Neural cell (in vitro differentiated cells): ENCODE data around the gene FCGR2B. TPM values are rescaled to one million over a fixed set of nuclear protein-coding genes. Genes with fewer than 3 reads are reported as not detected.
"Not testable (repeated sequence)": the region's sequence is repeated elsewhere in the genome, so short reads cannot be mapped to it uniquely, and the experiment has no call there.

ENCODE experiments used
- H2AFZ ChIP-seq: fragments of 200-600, 300-800 bp; sonication (generic), shearing (Covaris generic); 2 replicates; pipeline ENCODE4 v1.6.0; 2014; ENCODE audit warnings: low read depth, mild to moderate bottlenecking, antibody characterized with exemption, low read length, moderate library complexity
- H3F3A ChIP-seq: fragments of 200-600 bp; shearing (Covaris generic); 2 replicates; pipeline ENCODE4 v1.6.1; 2016; ENCODE audit warnings: mild to moderate bottlenecking, moderate library complexity, mixed read lengths, antibody characterized with exemption, low read length; ENCODE audit not compliant: insufficient read depth, poor library complexity, severe bottlenecking
- H3K27ac ChIP-seq: fragments of 200-600, 300-800 bp; sonication (generic), shearing (Covaris generic); 2 replicates; pipeline ENCODE4 v1.5.1; 2014; ENCODE audit warnings: mild to moderate bottlenecking, low read length, moderate library complexity
- H3K27me3 ChIP-seq: fragments of 300-800, 200-600 bp; sonication (generic), shearing (Covaris generic); 2 replicates; pipeline ENCODE4 v1.6.0; 2014; ENCODE audit warnings: mild to moderate bottlenecking, low read depth, low read length, moderate library complexity; ENCODE audit not compliant: insufficient read depth
- H3K36me3 ChIP-seq: fragments of 300-800, 200-600 bp; sonication (generic), shearing (Covaris generic); 2 replicates; pipeline ENCODE4 v1.5.1; 2014; ENCODE audit warnings: mild to moderate bottlenecking, antibody characterized with exemption, low read length, moderate library complexity; ENCODE audit not compliant: insufficient read depth
- H3K4me2 ChIP-seq: fragments of 300-800, 200-600 bp; sonication (generic), shearing (Covaris generic); 2 replicates; pipeline ENCODE4 v1.6.0; 2014; ENCODE audit warnings: mild to moderate bottlenecking, low read length
- H3K4me3 ChIP-seq: fragments of 300-800, 200-600 bp; sonication (generic), shearing (Covaris generic); 2 replicates; pipeline ENCODE4 v1.5.1; 2014; ENCODE audit warnings: mild to moderate bottlenecking, low read length, moderate library complexity
- H3K79me2 ChIP-seq: fragments of 200-600 bp; shearing (Covaris generic); replicated peaks from 2 replicates; pipeline ENCODE4 v1.6.0; 2014; ENCODE audit warnings: mild to moderate bottlenecking, low read length, moderate library complexity; ENCODE audit not compliant: insufficient read depth
- H3K9ac ChIP-seq: fragments of 300-800, 200-600 bp; sonication (generic), shearing (Covaris generic); 2 replicates; pipeline ENCODE4 v1.6.1; 2016; ENCODE audit warnings: mild to moderate bottlenecking, low read length, mixed read lengths
- H3K9me2 ChIP-seq: fragments of 200-600 bp; shearing (Covaris generic); 2 replicates; pipeline ENCODE4 v1.6.1; 2016; ENCODE audit warnings: mild to moderate bottlenecking, low read length, mixed read lengths; ENCODE audit not compliant: insufficient read depth
- H3K9me3 ChIP-seq: fragments of 200-600, 300-800 bp; sonication (generic), shearing (Covaris generic); 2 replicates; pipeline ENCODE4 v1.6.1; 2016; ENCODE audit warnings: mild to moderate bottlenecking, mixed run types, low read length, moderate library complexity, mixed read lengths
- H4K20me1 ChIP-seq: fragments of 200-600 bp; shearing (Covaris generic); 2 replicates; pipeline ENCODE4 v1.6.1; 2016; ENCODE audit warnings: mild to moderate bottlenecking, mixed run types; ENCODE audit not compliant: insufficient read depth
- polyA plus RNA-seq: library from polyadenylated mRNA; depleted of rRNA; stranded (reverse); fragments of >200 nt; gene quantifications from 2 replicates; pipeline ENCODE4 v1.2.3, GENCODE V29; 2014

Gene FCGR2B
- polyA plus RNA-seq, 1 donor from 2014 or later = not detected

- not testable (repeated sequence) for H3K9me2 ChIP-seq, H3K36me3 ChIP-seq, H3K9me3 ChIP-seq, H3F3A ChIP-seq, H3K27ac ChIP-seq, H3K4me3 ChIP-seq, H4K20me1 ChIP-seq, H2AFZ ChIP-seq, H3K27me3 ChIP-seq, H3K79me2 ChIP-seq, H3K9ac ChIP-seq, H3K4me2 ChIP-seq
Measured at GRCh38 chr1:161636189-161636782, 26.7 kb upstream of the FCGR2B start.

- not testable (repeated sequence) for H3K79me2 ChIP-seq, H3K27me3 ChIP-seq, H3K4me3 ChIP-seq, H3K4me2 ChIP-seq, H3K9me2 ChIP-seq, H4K20me1 ChIP-seq, H3K9me3 ChIP-seq, H3F3A ChIP-seq, H3K27ac ChIP-seq, H3K9ac ChIP-seq, H2AFZ ChIP-seq, H3K36me3 ChIP-seq
Measured at GRCh38 chr1:161636976-161637375, 26.0 kb upstream of the FCGR2B start.

GRCh38 chr1:161638251-161638993 is 24.5 kb upstream of the FCGR2B start:
- not testable (repeated sequence) for H3K27me3 ChIP-seq, H4K20me1 ChIP-seq, H3K4me2 ChIP-seq, H3F3A ChIP-seq, H3K4me3 ChIP-seq, H2AFZ ChIP-seq, H3K9ac ChIP-seq, H3K9me3 ChIP-seq, H3K27ac ChIP-seq, H3K79me2 ChIP-seq, H3K9me2 ChIP-seq, H3K36me3 ChIP-seq

GRCh38 chr1:161639203-161639602 is 23.7 kb upstream of the FCGR2B start:
- not testable (repeated sequence) for H3K9ac ChIP-seq

GRCh38 chr1:161642697-161643096 is 20.2 kb upstream of the FCGR2B start:
- not testable (repeated sequence) for H3K79me2 ChIP-seq, H3K9ac ChIP-seq, H3K9me2 ChIP-seq, H4K20me1 ChIP-seq, H3K4me2 ChIP-seq, H3K4me3 ChIP-seq, H3K9me3 ChIP-seq, H3K27ac ChIP-seq, H2AFZ ChIP-seq, H3F3A ChIP-seq, H3K36me3 ChIP-seq, H3K27me3 ChIP-seq

More at GRCh38 chr1:161639203-161639602, 23.7 kb upstream of the FCGR2B start:
- H3K36me3 ChIP-seq, H2AFZ ChIP-seq, H3K4me3 ChIP-seq, H3F3A ChIP-seq, H3K4me2 ChIP-seq, H3K9me2 ChIP-seq, H4K20me1 ChIP-seq, H3K9me3 ChIP-seq, H3K27ac ChIP-seq, H3K27me3 ChIP-seq, H3K79me2 ChIP-seq: not testable (repeated sequence)

GRCh38 chr1:161643481-161644208 is 19.3 kb upstream of the FCGR2B start:
- not testable (repeated sequence) for H3K9ac ChIP-seq, H4K20me1 ChIP-seq, H2AFZ ChIP-seq, H3K9me2 ChIP-seq, H3K79me2 ChIP-seq, H3K4me3 ChIP-seq, H3K36me3 ChIP-seq, H3K9me3 ChIP-seq, H3F3A ChIP-seq, H3K4me2 ChIP-seq, H3K27me3 ChIP-seq, H3K27ac ChIP-seq

GRCh38 chr1:161644855-161645254 is 18.1 kb upstream of the FCGR2B start:
- not testable (repeated sequence) for H3K36me3 ChIP-seq, H2AFZ ChIP-seq, H3K9me3 ChIP-seq, H3K27me3 ChIP-seq, H3K27ac ChIP-seq, H3K9ac ChIP-seq, H3K4me2 ChIP-seq, H3K79me2 ChIP-seq, H3F3A ChIP-seq, H3K9me2 ChIP-seq, H3K4me3 ChIP-seq, H4K20me1 ChIP-seq
